Stimulated activated naive CD4-positive, alpha-beta T cell treated with Interleukin-2 at 50 U/mL for 16 hours (primary cell): ENCODE measurements around the gene RGS2.
A peak's percentile ranks its signal among the peaks of the same experiment; 100 is the strongest.

Source experiments
- DNase-seq: peaks from one replicate; lab custom pipeline; 2025; lab: John Stamatoyannopoulos, UW

Gene RGS2

DNA sequence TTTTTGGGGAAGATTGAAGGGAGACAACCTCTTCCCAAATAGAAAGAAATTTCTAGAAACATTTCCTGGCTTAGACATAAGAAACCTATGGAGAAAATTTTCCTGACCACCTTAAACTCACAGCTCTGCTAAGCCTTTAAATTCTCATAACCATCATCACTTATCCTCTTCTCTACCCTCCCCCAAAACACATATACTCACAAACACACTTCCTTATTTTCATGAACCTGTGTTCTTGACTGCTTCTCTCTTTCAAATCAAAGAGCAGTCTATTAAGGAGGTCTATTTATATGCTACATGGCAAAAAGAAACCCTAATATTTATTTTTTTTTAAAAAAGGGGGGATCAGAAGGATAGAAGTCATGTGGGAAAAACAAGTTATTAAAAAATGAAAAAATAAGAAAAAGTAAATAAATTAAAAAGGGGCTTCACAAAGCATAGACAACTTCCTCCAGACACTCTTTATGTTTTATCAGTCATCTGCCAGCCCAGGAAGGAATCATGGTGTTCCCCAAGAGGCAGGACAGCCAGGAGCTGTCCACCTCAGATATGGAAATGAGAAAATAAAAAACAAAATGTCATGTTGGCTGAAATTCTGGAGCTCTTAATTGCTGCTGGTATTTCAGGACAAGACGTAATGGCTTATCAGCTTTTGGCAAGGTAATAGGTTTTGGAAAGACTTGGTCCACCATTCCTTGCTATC is 12.8 kb upstream of the RGS2 start:
- DNase-seq = no peak

DNA sequence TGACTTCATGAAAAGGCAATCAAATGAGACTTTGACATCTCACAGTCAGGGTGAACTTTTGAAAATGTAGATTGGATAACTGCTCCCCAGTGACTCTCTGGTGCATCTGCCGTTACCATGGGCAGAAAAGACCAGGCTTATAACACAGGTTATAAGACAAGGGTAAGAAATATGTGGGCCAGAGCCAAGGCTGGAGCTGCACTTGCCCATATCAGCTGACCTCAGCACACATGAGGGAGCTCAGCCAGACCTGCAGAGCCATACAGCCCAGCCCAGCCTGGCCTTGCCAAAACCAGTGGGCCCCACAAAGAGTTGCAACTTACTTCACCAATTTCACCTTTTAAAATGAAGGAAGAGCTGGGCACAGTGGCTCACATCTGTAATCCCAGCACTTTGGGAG is 11.7 kb upstream of the RGS2 start:
- DNase-seq = no peak

DNA sequence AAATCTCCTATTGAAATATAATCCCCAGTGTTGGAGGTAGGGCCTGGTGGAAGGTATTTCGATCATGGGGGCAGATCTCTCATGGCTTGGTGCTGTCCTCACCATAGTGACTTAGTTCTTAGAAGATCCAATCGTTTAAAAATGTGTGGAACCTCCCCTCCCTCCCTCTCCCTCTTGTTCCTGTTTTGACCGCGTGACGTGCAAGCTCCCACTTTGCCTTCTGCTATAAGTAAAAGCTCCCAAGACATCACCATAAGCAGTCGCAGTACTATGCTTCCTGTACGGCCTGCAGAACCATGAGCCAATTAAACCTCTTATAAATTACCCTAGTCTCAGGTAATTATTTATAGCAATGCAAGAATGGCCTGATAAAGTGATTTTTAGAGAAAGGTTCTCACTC is 10.9 kb upstream of the RGS2 start:
- DNase-seq = no peak

DNA sequence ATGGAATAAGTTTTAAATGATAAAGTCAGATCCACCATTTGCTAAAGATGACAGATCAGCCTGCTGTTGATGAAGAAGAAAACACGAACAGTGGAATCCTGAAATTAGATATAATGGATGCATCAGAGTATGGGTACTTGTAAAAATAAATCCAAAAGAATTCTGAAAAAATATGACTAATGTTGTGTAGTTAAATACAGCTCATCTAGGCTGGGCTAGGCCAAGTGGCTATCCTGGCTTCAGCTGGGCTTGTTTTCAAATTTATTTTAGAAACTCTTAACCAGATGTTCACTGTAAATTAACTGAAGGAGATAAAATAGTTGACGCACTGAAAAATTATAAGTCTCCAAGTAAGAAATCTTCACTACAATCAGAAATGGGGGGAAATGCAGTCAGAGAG is 7.4 kb upstream of the RGS2 start:
- no peak for DNase-seq

DNA sequence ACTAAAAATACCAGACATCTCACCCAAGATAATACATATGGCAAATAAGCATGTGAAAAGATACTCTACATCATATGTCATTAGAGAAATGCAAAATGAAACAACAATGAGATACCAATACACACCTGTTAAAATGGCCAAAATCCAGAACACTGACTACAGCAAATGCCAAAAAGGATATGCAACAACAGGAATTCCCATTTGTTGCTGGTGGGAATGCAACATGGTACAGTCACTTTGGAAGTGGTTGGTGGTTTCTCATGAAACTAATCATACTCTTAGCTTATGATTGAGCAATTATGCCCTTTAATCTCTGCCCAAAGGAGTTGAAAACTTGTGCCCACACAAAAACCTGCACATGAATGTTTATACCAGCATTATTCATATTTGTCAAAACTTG is 6.4 kb upstream of the RGS2 start:
- DNase-seq = no peak

DNA sequence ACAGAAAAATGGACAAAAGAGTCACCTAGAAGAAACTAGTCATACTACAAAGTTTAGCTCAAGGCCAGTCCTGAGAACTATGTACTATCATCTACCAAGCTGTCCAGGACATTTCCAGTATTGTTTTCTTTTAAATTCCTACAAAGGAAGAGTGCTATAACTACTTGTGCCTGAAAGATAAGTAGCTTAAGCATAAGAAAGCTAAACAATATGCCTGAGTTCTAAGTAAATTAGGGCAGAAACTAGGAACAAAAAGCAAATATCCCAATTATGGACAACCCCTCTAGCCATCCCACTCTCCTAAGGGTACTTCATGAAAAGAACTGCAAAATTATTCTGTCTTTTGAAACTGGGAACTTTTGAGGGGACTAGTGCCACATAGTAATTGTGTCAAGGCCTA is 5.3 kb upstream of the RGS2 start:
- no peak for DNase-seq

DNA sequence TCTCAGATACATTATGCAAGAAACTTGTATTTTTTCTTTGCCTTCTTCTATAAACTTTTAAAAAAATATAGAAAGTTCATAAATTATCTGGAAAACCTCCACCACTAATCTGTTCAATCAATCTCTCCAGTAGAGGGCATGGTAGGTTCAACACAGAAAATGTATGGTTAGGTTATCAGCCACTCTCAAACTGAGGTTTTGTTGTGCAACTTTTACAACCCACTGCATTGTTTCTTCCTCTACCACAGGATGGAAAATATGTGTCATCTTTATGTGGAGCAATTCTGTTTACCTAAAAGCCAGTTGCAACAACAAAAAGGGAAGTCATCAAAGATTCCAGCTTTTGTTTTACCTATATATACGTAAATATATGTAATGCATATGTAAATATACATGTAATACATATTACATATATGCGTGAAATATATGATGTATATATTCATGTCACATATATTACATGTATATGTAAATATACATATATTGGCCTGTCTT is 3.0 kb upstream of the RGS2 start:
- no peak for DNase-seq

DNA sequence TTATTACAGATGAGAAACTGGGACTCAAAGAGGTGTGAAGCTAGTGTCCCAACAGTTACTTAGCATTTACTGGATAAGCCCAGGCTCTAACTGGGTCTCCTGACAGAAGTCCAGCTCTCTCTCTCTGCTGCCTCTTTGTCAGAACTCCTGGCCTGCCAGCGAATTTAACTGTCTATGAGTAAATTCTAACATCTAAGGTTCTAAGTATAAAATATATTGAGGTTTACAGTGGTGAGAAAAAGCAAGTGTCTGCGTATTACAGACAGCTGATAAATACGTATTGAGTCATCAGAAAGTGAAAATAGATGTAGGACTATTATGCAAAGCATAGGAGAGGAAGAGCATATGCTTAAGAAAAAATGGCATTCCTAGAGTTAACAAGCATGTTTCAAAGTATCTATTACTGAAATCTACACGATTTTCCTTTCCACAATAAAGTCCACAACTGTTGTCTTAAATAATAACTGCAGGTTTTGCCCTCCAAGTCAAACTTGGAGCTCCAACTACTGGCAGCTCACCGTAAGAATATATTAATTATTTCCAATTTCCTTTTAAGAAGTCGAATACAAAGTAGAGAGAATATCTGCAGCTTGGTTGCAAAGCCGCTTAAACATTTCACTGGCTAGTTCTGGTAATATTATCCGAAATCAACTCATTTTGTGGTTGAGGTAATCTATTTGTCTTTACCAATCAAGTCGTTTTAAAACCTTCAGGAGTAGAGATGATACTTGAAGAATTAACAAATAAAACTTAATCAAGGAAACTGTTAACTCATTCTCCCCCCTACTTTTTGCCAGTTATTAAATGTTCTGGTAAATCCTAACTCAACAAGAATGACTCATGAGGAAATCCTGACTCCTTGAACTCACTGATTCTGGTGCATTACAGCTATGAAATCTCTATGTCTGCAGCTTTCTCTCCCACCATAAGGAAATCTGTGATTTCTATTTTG is 1.4 kb upstream of the RGS2 start:
- DNase-seq = no peak

DNA sequence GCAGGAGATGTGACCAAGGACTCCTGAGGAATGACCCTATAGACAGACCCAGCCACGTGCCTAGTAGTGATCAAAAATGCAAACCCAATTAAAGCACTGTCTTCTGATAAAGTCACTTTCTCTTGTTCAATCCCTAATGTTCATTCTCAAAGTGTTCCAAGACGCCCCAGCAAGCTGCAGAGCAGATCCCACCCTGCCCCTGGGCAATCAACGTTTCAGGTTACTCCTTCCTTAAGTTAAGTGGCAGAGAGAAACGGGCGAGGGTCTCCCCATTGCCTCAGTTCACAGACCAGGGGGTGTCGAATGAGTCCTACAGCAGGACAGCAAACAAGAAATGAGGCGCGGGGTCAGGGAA is 699 bp upstream of the RGS2 start:
- no peak for DNase-seq

DNA sequence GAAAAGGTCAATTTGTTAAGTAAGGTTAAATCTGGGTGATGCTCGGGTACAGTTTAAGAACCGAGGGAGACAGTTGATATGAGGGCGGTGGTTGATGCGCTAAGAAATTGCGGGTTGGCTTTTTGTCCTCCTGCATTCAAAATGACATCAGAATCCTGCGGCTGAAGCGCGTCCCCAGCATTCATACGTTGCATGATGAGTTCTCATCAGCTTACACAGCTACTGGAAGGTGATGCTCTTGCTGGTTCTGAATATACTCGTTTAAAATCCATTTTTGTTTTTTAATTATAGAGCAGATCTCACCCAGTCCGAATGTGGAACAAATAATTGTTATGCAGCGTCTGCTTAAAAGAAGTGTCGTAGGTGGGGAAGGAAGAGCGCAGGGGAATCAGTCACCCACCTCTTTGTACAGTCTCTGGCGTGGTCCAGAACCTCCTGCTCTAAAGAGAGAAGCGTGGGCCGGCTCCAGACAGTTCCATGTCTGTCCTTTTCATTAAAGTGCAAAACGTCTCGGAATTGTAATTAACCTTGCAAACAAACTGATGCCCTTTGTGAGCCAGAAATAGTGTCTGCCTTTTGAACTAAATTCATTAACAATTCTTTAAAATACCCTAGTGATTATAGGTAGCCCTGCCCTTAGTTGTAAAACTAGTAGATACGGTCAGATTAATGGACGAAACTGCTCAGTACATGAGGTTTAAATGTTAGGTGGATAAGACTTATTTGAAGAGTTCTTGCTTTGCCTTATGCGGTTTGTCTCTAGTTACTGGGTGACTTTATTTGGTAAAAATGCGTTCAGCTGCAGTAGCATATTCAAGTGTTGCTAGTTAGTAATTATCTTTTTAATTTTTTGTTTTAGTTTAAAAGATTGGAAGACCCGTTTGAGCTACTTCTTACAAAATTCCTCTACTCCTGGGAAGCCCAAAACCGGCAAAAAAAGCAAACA is 741 bp downstream of the RGS2 start:
- peak; percentile 46 for DNase-seq

DNA sequence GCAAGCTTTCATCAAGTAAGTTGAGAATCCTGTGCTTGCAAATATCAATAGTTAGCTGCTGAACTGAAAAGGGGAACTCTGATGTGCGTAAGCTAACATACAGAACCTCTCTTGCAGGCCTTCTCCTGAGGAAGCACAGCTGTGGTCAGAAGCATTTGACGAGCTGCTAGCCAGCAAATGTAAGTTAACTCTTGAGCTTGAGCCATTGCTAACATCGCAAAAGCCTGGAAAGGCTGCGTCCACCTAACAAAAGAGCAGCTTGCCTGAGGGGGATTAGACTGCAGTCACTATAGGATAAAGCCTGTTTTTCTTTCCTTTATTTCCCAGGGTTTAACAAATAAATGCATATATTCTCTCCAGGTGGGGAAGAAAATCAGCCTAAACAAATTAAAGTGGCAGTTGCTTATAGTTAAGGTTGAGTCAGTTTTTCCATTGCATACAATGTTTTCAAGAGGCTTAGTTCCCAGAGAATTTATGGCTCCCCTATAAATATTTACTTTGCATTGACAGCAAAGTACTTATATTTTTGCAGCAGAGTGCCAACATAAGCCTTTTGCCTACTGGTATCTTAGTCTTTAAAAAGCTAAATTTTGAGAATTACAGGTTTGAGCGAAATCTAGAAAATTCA is 1.5 kb downstream of the RGS2 start:
- DNase-seq = no peak

DNA sequence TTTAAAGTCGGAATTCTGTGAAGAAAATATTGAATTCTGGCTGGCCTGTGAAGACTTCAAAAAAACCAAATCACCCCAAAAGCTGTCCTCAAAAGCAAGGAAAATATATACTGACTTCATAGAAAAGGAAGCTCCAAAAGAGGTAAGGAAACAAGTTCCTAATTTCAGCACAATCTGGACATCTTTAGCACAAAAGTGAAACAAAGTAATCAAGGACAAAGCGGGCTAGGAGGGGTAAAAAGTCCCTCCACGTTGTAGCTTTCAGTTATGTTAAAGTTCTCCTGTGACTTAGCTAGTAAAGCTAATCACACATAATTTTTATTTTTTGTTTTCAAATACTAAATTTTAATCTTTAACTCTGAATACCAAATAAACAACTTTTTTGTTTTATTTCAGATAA is 2.2 kb downstream of the RGS2 start:
- DNase-seq = no peak

DNA sequence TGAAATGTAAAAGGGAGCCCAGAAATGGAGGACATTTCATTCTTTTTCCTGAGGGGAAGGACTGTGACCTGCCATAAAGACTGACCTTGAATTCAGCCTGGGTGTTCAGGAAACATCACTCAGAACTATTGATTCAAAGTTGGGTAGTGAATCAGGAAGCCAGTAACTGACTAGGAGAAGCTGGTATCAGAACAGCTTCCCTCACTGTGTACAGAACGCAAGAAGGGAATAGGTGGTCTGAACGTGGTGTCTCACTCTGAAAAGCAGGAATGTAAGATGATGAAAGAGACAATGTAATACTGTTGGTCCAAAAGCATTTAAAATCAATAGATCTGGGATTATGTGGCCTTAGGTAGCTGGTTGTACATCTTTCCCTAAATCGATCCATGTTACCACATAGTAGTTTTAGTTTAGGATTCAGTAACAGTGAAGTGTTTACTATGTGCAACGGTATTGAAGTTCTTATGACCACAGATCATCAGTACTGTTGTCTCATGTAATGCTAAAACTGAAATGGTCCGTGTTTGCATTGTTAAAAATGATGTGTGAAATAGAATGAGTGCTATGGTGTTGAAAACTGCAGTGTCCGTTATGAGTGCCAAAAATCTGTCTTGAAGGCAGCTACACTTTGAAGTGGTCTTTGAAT is 2.9 kb downstream of the RGS2 start:
- DNase-seq = no peak

DNA sequence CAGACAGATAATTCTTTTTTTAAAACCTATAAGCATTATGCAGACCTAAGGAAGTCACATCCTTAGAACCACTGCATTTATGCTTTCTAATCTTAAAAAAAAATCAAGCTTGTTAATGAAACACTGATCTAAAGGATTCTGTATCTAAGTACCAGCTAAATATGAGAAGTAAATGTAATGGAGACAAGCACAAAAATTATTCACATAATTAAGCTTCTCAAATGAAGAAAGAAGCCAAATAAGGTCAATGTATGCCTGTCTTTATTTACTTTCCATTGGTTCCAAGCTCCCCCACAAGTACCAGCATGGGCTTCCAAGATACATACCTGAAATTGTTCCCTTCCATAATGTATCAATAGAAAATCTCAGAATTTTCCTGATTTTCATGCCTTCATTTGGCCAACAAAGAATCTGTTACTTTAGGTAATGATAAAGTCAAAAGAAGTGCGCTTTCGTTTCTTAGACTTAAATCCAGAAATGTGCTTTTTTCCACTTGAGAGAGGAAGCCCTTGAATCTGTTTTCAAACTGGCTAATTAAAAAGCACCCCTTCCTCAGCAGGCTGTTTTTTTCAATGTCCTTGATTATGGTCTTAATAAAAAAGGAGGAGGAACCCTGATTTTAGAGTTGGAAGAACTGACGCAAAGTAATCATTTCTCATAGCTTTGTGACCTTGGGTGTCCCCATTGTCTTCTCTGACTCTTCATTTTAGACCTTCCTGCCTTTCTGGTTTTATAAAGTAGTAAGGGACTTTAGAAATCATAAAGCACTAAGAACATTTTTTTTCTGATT is 3.8 kb downstream of the RGS2 start:
- DNase-seq = no peak

DNA sequence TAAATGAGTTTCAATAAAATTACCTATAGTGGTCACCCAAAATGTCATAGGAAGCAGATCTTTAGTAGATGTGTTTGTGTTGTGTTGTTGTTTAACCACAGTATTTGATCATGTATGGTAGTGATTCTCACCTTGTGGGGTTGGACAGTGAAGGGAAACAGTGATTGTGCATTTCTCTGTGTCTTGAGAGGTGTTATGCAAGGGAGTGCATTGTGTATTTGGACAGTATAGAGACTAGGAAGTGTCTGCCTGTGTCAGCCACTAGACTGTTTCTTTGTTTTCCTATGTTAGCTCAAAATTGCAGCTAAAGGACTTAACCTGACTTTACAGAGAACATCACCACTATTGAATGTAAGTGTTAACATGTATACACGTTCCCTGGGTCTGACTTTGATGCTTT is 6.0 kb downstream of the RGS2 start:
- DNase-seq = no peak

DNA sequence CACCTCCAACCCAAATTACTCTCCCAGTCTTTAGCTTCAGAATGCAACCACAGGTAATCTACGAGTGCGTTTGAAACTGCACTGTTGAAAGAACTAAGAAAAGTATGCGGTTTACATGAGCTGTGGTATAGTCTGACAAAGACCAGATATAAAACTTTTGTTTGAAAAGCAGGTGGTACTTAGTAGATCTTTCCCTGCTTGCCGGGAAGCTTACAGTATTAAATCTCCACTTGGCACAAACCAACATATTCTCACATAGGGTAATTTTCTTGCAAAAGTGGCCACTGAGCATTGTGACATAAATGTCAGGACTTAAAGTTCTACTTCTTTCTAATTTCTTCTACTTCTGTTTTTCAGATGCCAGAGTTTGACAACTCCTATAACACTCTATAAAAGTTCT is 8.4 kb downstream of the RGS2 start:
- no peak for DNase-seq

DNA sequence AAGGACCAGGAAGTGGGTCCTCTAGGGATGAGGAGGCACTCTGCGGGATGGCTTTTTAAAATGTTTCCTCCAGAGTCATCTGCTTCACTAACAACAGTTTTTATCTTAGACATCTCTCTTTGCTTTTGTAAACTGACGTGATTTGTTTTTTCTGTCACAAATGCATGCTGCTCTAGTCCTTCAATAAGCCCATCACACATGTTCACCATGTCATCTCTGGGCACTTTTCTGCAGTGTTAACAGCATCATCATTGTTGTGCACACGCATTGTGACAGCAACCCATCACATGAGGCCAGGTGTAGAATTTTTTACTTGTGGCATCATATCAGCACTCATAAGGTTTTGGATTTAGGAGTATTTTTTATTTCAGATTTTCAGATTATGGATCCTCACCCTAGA is 12.5 kb downstream of the RGS2 start:
- no peak for DNase-seq

DNA sequence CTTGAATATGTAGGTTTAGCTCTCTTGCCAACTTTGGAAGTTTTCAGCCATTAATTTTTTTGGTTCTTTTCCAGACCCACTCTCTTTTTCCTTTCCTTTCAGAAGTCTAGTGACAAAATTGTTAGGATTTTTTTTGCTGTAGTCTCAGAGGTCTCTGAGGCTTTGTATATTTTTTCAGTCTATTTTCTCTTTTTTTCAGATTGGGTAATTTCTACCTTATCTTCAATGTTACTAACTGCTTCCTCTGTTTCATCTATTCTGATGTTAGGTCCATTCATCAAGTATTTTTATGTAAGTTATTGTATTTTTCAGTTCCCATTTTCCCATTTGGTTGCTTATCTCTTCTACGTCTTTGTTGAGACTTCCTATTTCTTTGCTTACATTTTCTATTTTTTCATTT is 15.7 kb downstream of the RGS2 start:
- no peak for DNase-seq

DNA sequence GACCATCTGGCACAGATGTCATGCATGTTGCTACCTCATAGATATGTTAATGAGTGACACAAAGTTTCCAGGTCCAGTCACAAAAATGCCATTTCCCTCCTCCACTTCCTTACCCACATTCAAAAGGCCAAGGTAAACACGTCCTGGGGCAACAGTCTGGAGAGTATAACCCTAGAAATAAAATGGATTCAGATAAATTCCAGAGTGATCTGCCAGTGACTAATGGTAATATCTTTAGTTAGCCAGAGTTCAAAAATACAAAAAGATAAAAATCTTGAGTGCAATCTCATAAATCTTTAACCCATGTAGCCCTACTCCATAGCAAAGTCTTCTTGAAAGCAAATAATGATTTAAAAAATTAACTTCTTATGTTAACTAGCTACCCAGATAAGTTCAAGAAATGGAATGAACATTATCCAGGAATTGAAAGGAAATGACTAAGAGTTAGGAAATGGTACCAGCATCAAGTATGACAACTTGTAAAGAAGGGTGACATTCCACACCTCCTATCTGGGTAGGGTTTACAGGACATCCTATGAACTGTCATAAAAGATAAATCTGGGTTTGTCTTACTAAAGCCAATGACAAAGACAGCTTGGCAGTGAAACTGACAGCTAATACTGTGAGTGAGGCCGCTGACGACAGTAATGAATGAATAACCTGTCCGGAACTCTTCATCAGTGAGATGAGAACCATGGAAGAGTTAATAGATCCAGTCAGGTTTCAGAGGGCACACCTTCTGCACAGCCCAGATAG is 18.1 kb downstream of the RGS2 start:
- no peak for DNase-seq
